GM19468 (cell line): ENCODE results near the gene ADPRHL1.

Experiments used
- ATAC-seq: cut with Tn5 transposase; IDR thresholded peaks from one replicate; pipeline ENCODE4 v1.9.1; 2021; ENCODE audit warnings: mild to moderate bottlenecking, moderate library complexity, moderate number of reproducible peaks; ENCODE audit not compliant: unreplicated experiment; ENCODE audit errors: extremely low read depth

The ADPRHL1 gene

DNA sequence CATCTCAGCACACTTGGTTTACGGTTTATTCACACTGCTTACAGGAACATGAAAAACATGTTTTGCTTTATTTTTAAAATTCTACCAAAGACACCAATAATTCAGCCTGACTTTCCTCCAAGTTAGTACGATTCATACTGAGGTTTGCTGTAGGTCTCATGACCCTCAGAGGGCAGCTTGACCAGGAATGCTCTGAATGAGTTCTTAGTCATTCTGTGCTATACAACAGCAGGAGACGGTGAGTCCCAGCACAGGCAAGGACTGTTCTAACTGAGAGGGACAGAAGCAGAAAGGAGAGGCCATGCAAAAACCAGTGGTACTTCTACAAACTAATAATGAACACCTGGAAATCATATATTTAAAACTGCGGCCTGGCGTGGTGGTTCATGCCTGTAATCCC lies 95.8 kb downstream of the ADPRHL1 start:
- no peak for ATAC-seq

DNA sequence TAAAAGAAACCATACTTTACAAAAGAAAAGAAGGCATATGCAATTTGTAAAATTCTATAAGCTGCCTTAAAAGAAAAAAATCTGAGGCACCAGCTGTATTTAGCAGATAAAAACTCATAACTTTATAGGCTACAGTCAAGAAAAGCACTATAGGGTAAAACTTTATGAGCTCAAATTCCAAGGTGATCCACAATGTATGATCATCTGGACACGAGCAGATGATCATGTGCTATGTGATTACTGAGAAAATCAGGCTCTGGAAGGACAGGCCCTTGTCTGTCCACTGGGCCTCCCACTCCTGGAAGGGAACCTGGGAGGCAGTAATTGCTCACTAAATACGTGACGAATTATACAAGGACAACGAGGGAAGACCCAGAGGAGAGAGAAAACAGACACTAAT lies 96.7 kb downstream of the ADPRHL1 start:
- no peak for ATAC-seq

DNA sequence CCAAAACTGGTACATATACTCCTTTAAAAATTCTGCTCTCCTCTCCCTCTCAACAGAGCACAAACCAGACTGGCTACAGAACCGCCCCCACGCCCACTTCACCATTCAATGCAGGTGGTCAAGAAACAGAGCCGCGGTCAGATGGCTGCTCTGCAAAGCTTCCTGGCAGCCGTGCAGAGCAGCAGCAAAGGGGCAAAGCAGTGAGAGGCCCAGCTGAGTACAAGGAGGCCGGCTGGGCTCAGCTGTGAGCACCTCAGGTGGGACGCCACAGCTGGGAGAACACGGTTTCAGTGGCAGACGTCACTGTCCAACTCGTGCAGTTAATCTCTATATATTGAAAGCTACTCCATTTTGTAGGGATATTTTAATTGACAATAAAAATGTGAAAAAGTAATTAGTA lies 97.7 kb downstream of the ADPRHL1 start:
- ATAC-seq, result no peak

DNA sequence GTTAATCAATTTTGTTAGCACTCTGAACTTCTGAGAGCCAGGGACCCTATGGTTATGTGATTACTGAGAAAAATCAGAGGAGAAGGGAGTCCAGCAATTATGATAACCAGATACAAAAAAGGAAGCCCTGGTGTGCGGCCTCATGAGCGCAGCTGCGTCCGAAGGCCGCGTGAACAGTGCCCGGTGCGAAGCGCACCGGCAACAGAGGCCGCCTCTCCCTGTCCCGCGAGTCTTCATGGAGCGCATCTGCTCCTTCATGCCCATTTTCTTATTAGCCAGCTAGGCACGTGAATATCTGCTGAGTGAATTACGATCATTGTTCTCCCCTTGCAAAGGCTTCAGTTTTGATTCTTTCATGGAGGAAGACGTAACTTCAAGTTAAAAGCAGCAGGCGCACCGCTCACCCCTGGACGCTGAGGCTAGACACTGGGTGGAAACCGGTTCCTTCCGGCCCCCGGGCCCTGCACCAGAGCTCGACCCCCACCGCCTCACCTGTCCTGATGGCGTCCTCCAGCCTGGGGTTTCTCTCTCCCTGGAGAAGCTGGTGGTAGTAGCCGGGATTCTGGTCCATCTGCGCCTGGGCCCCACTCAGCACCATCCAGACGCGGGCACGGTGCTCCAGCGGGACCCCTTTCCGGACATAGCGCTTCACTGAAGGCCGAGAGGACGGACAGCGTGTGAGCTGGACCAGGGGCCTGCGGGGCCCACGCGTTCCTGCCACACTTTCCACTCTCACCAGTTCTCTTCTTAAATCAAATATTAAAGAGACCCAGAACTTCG lies 98.3 kb downstream of the ADPRHL1 start:
- no peak for ATAC-seq

DNA sequence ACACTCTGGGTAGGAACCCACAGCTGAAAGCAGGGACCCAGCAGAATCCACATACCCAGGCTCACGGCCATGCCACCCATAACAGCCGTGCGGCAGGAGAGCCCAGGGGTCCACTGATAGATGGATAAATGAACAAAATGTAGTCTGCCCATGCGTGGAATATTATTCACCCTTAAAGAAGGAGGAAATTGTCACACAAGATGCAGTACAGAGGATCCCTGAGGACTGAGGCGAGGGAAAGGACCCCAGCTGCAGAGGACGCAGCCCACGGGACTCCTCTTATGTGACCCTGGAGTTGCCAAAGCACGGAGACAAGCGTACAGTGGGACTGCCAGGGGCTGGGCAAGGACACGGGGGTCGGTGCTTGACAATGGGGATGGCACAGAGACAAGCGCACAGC lies 100.0 kb downstream of the ADPRHL1 start:
- no peak for ATAC-seq

DNA sequence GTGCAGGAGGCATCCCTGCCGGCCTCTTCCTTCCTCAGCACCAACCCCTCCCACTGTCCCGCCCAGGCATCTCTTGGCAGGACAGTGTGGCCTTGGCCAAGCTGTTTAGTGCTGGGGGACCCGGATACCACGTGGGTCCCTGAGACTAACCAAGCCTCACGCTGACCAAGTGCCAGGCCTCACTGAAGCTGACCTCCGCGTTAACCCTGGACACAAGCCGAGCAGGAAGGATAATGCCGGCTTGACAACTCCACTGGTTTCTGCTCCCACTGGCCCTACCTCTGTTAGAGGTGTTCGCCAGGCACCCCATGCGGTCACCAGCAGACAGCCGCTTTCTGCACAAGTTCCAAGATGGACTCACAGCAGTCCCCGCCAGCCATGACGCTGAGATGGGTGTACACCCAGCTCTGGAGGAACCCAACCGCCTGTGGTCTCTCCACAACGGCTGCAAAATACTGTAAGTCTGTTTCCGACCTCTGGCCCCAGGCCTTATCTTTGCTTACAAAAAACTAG lies 101.7 kb downstream of the ADPRHL1 start:
- ATAC-seq, result no peak

DNA sequence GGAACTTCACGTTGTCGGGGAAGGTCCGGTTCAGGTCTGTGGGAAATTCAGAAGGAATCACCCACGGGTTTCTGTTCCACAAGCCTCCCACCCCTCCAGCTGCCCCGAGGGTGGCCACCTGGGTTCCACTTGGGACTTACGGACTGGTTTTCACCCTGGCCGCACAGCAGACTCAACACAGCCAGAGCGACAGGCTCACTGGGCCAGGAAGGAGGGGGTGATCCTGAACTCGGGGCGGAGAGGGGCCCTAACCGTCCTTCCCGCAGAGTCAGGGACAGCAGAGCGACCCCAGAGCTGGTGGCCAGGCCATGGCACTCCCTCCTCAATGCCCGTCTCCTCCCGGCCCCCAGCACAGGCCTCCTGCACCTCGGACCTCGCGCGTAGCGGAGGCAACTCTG lies 102.4 kb downstream of the ADPRHL1 start:
- ATAC-seq, result no peak

DNA sequence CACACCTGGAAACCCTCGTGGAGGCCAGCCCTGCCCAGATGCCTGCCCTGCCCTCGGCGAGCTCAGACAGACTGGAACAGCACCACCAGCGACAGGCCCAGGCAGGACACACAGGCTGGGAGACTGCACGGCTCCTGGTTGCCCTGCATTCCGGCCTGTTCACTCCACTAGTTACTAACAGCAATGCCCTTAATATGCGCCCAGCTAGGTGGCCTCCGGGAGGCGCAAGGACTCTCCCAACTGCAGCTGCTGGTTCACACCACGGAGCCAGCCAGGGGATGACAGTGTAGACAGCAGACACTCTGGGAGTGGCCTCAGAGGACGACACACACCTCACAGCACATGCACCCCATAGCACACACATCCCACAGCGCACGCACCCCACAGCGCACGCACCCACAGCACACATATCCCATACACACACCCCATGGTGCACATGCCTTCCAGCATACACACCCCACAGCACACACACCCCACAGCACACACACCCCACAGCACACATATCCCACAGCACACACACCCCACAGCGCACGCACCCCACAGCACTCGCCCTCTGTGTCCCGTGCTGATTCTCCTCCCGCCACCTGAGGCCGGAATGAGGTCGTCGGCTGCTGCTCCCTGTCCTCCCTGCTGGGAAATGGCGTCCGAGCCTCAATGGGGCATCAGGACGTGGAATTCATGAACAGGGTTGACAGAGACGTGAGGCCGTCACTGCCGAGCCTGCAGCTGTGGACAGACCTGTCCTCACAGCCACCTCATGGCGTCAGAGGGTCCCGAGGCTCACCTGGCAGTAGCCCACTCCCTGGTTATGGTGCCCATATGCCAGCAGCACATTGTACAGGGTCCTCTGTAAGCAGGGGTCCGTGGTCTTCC lies 103.0 kb downstream of the ADPRHL1 start:
- no peak for ATAC-seq
